IPS-15b (cell line): ENCODE results near the gene SYNE1.
"Not testable (repeated sequence)": the region's sequence is repeated elsewhere in the genome, so short reads cannot be mapped to it uniquely, and the experiment has no call there.

Source experiments
- H3K27me3 ChIP-seq: one replicate; pipeline ENCODE4 v1.6.1; 2013; ENCODE audit warnings: low read length; ENCODE audit not compliant: control insufficient read depth, insufficient read depth
- H3K36me3 ChIP-seq: one replicate; pipeline ENCODE4 v1.6.1; 2013; ENCODE audit warnings: low read length; ENCODE audit not compliant: control insufficient read depth, insufficient read depth
- H3K4me1 ChIP-seq: one replicate; pipeline ENCODE4 v1.6.1; 2013; ENCODE audit warnings: mild to moderate bottlenecking, low read length; ENCODE audit not compliant: control insufficient read depth, insufficient read depth
- H3K4me3 ChIP-seq: one replicate; pipeline ENCODE4 v1.5.1; 2013; ENCODE audit warnings: low read depth, low read length
- H3K9ac ChIP-seq: one replicate; pipeline ENCODE4 v1.6.1; 2013; ENCODE audit warnings: low read depth, mild to moderate bottlenecking, low read length
- H3K9me3 ChIP-seq: one replicate; pipeline ENCODE4 v1.6.1; 2013; ENCODE audit warnings: mild to moderate bottlenecking, low read length; ENCODE audit not compliant: control insufficient read depth, insufficient read depth

SYNE1 gene

DNA sequence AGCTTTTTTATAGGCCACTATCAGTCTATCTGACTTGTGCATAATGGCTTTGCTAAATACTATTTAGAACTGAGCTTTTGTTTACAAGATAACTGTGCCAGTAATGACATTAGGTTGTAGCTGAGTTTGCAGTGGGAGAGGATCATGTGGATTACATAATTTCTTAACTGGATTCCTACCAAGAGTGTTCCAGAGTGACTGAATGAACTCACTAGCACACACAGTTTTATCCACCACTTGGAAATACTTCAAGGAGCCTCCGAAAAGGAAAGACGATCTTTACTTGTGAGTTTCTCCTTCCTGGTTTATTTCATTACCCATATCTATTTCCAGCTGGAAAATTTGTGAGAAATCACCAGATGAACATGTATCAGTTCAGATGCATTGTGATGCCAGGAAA is 10.9 kb upstream of the SYNE1 start:
- H3K27me3 ChIP-seq = no peaks in the 10 kb centered on the region
- H3K9ac ChIP-seq = no peak overlapping the region
- peaks cover 2% of the 10 kb centered on the region for H3K4me1 ChIP-seq
- no peaks in the 10 kb centered on the region for H3K9me3 ChIP-seq
- no peak overlapping the region for H3K4me3 ChIP-seq
- no peaks in the 10 kb centered on the region for H3K36me3 ChIP-seq

DNA sequence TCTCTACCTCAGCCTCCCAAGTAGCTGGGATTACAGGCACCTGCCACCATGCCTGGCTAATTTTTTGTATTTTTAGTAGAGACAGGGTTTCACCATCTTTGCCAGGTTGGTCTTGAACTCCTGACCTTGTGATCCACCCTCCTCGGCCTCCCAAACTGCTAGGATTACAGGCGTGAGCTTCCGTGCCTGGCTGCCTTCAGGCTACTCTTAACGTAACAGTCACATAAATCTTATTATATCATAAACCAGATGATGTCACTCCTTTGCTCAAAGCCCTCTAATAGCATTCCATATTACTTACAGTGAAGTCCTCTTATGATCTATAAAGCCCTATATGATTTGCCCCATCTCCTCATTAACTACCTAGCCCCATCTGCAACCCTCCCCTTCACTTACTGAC is 9.6 kb upstream of the SYNE1 start:
- H3K4me3 ChIP-seq, H3K4me1 ChIP-seq, H3K36me3 ChIP-seq, H3K27me3 ChIP-seq, H3K9ac ChIP-seq, H3K9me3 ChIP-seq: not testable (repeated sequence)

DNA sequence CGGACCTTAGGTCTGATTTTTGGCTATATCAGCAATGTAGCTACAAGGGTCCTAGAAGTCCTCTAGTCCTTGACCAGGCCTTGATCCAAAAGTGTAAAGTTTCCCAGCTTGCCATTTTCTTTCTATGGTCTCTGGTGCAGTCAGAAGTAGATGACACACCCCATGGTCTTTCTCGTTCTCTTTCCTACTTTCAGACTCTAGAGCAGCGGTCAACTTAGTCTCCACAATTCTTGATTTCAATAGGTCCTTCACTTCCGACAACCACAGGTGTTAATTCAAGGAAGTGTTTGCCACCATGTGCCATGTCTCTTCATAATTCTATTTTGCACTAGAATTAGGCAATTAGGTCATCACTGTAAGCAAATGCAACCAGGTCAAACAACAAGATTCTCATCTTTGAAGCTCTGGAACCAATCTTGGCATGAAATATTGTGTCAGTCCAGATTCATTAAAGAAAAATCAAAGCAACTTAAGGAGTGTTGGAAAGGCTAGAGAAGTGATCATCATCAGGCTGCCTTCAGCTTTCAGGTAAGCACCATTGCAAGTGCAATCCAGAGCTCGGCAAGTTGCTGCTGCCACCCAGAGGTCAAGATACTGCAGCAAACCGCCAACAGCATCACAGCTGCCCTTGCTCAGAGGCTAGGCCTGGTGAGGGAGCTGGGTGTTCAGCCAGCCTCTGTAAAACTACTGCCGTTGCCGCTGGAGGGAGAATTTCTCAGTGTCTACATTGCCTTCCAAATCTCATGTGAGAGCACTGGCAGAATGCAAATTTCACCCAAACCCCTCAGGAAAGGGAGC is 5.6 kb upstream of the SYNE1 start:
- H3K36me3 ChIP-seq = no peaks in the 10 kb centered on the region
- peaks cover 2% of the 10 kb centered on the region for H3K4me1 ChIP-seq
- H3K9me3 ChIP-seq = no peaks in the 10 kb centered on the region
- H3K27me3 ChIP-seq = peaks cover 16% of the 10 kb centered on the region
- H3K4me3 ChIP-seq = no peak overlapping the region
- H3K9ac ChIP-seq = no peak overlapping the region

DNA sequence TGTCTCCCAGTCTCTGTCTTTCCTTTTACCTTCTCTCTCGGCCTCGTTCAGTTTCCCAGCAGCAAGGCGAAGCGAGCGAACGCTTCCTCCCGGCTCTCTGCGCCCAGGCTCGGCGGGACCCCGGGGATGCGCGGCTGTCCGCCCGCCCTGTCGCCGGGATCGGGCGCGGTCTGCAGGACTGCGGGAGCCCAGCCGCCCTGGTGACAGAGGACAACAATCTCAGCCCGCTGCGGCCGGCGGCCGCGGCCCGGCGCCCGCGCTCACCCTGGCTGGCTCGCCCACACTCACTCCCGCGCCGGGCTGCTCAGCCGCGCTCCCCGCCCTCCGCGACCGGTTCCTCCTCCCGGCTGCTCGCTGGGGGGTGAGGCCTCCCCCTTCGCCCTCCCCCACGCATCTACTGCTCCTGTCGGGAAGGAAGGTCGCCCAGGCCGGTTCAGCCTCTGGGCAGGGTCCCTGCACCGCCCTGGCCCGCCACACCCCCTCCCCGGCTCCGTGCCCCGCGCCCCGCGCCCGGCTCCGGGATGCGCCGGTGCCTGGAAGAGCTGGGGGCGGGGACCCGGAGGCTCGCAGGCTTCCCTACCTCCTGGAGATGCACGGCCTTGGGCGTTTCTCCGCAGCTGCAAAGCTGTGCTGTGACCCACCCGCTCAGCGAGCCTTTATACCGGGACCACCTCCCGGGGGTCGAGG is 410 bp downstream of the SYNE1 start:
- Histone ChIP-seq H3K9me3 (no peaks in the 10 kb centered on the region), H3K36me3 (no peaks in the 10 kb centered on the region), H3K4me1 (no peaks in the 10 kb centered on the region), H3K27me3 (peaks cover 44% of the 10 kb centered on the region), H3K4me3 (peak overlapping the region; percentile 88), H3K9ac (no peak overlapping the region)

DNA sequence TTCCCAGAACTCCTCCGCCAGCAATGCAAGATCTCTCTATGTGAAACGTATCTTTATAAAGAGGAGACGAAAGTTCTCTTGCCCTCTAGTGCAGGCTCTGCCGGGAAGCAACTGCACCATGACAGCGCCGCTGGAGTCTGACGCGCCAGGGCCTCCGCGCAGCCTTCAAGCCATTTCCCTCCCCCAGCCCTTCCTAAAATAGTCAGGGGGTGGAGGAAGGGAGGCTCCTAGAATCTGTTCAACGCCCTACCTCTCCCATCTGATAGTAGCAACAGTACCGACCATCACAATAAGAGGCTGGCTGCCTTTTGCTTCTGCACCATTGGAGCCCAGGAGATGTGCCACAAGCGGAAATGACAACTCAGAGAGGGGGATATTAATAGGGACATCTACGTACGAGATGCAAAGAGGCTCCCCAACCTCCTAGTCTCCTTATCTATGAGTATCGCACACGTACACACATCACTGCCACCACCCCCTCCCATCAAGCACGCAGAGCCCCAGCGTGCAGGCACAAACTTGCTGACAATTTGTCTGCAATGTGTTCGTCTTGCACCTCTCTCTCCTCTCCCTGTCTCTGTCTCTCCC is 1.0 kb downstream of the SYNE1 start:
- Histone ChIP-seq H3K9me3 (no peaks in the 10 kb centered on the region), H3K36me3 (no peaks in the 10 kb centered on the region), H3K27me3 (peaks cover 44% of the 10 kb centered on the region), H3K9ac (no peak overlapping the region), H3K4me3 (peak overlapping the region; percentile 88), H3K4me1 (no peaks in the 10 kb centered on the region)

DNA sequence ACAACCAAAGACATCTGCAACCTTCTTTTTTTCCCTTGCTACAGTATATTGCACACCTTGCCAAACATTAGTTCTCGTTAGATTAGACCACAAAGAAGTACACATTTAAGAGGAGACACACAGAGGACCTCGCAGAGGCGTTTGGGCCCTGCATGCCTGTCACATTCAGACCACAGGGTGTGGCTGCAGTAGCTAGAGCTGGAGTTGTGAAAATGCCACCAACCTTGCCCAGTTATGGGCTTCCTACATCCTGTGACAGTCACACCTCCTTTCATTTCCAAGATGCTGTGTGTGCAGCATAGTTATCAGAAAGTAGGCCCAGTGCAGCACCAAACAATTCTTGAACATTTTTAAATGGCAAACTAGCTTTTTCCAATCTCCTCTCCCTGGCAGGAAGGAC is 2.4 kb downstream of the SYNE1 start:
- Histone ChIP-seq H3K4me3 (no peak overlapping the region), H3K9ac (no peak overlapping the region), H3K4me1 (no peaks in the 10 kb centered on the region), H3K27me3 (peaks cover 42% of the 10 kb centered on the region), H3K36me3 (no peaks in the 10 kb centered on the region), H3K9me3 (no peaks in the 10 kb centered on the region)

DNA sequence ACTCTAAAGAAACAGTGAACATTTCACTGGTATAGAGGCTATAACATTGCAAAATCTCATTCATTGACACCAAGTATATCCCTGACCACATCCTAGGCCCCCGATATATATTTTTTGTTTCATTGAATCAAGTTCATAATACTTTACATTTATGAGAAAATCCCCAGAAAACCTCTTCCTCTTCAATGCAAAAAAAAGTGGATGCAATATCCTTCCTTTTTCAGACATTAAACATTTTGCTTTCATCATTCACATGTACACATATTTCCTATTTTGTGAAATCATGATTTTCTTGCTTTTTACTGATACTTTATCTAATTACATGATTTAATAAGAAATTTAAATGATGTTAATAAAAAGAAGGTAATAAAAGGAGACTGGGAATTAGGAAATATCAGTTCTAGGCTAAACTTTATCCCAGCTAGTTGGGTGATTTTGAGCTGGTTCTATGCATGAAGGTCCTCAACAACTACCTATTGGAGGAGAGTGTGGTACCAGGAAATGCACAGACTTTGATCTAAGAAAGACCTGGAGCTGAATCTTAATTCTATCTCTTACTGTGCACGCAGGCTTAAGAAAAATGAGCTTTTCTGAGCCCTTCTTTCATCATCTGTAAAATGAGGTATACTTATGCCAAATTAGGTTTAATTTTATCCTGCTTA is 4.9 kb downstream of the SYNE1 start:
- no peaks in the 10 kb centered on the region for H3K4me1 ChIP-seq
- H3K4me3 ChIP-seq = no peak overlapping the region
- H3K9ac ChIP-seq = no peak overlapping the region
- H3K9me3 ChIP-seq = no peaks in the 10 kb centered on the region
- H3K27me3 ChIP-seq = peaks cover 22% of the 10 kb centered on the region
- no peaks in the 10 kb centered on the region for H3K36me3 ChIP-seq

DNA sequence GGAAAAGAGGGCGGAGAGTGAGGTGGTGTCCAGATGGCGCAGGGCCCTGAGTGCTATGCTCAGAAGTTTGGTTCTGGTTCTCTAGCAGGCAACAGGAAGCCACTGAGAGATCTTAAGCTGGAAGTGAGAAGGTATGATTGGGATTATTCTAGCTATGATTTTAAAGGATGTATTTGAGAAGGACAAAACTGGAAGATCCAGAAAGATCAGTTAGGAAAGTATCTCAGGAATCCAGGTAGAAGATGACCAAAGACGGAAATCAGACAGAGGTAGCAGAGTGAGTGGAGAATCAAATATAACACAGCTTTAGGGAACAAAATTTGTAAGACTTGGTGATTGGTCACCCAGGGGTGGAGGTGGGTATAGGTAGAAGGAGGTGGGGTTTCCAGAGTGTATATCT is 5.8 kb downstream of the SYNE1 start:
- H3K9me3 ChIP-seq = no peaks in the 10 kb centered on the region
- no peak overlapping the region for H3K9ac ChIP-seq
- H3K27me3 ChIP-seq = peaks cover 18% of the 10 kb centered on the region
- H3K36me3 ChIP-seq = no peaks in the 10 kb centered on the region
- no peak overlapping the region for H3K4me3 ChIP-seq
- no peaks in the 10 kb centered on the region for H3K4me1 ChIP-seq

DNA sequence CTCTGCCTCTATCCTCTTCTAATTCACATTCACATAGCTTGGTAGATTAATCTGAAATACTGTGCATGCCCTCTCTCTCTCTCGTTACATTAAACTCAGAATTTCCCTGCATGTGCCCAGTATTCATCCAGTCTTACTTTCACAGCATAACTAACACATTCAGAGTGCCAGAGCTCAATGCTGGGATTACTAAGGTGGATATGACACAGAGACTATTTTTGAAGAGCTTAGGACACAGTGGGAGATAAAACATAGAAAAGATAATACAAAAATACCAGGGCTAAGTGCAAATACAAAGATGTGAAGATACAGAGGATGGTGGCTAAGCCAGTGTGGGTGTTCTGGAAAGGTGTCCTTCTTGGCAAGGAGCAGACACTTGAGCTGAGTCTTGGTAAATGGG is 6.3 kb downstream of the SYNE1 start:
- no peaks in the 10 kb centered on the region for H3K36me3 ChIP-seq
- H3K4me1 ChIP-seq = no peaks in the 10 kb centered on the region
- H3K4me3 ChIP-seq = no peak overlapping the region
- no peaks in the 10 kb centered on the region for H3K9me3 ChIP-seq
- no peak overlapping the region for H3K9ac ChIP-seq
- peaks cover 13% of the 10 kb centered on the region for H3K27me3 ChIP-seq

DNA sequence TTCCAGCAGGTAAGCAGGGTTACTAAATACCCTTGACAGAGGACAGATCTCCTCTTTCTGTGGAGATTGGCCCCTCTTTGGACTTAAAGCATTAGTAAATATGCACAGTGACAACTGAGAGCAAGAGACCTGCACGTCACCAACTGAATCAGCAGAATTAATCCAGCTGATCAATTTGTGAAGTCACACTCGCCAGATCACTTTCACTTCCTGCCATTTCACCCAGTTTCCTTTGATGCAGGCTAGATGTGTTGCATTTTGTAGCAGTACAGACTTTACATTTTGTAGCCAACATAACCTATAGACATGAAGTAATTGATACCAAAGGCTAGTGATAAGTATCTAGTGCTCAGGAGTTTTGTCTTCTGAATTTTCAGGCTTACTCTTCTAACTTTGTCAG is 11.9 kb downstream of the SYNE1 start:
- H3K36me3 ChIP-seq = no peaks in the 10 kb centered on the region
- no peak overlapping the region for H3K4me3 ChIP-seq
- H3K9me3 ChIP-seq = no peaks in the 10 kb centered on the region
- H3K27me3 ChIP-seq = no peaks in the 10 kb centered on the region
- no peaks in the 10 kb centered on the region for H3K4me1 ChIP-seq
- H3K9ac ChIP-seq = no peak overlapping the region

DNA sequence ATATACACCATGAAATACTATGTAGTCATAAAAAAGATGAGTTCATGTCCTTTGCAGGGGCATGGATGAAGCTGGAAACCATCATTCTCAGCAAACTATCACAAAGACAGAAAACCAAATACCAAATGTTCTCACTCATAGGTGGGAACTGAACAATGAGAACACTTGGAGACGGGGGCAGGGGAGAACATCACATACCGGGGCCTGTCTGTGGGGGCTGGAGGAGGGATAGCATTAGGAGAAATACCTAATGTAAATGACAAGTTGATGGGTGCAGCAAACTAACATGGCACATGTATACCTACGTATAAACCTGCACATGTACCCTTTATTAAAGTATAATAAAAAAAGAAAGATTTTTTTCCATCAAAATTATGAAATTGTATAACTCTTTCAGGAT is 22.4 kb downstream of the SYNE1 start:
- not testable (repeated sequence) for H3K9me3 ChIP-seq, H3K4me3 ChIP-seq, H3K4me1 ChIP-seq, H3K36me3 ChIP-seq, H3K27me3 ChIP-seq, H3K9ac ChIP-seq
